ENCODE results near the gene PCDHGA3.

GRCh38 chr5:141349917-141350619 is 6.4 kb downstream of the PCDHGA3 start, which contains the start of gene PCDHGB1:
- TF ChIP-seq POLR2AphosphoS5 (IDR thresholded peaks at IDR 0.05; ENCODE audit: low read depth, low read length) (peak; percentile 51; the same call in 1 of the 2 replicates), TAF1 (IDR thresholded peaks at IDR 0.05; ENCODE audit: borderline replicate concordance, insufficient read depth, low read length) (no peak), REST (IDR thresholded peaks at IDR 0.05; ENCODE audit: insufficient read depth in 1 of 2, low read depth in 2 of 2, low read length in 2 of 2) (no peak), SIN3A (IDR thresholded peaks at IDR 0.05; ENCODE audit: borderline replicate concordance, insufficient read depth, low read length) (no peak), FOXP2 (optimal IDR thresholded peaks at IDR 0.05; ENCODE audit: borderline replicate concordance, extremely low read depth, extremely low read length, insufficient read depth) (no peak)
